GM23248 (cell line): ENCODE results near the gene CNTN4. TPM values are rescaled to one million over a fixed set of nuclear protein-coding genes. Genes with fewer than 3 reads are reported as not detected.
A peak's percentile ranks its signal among the peaks of the same experiment; 100 is the strongest.

Source experiments
- DNase-seq: peaks from one replicate; pipeline ENCODE4 v3.0.0-alpha.2; 2015
- H2AFZ ChIP-seq: fragments of 200-600 bp; sonication (generic); 2 replicates; pipeline ENCODE4 v1.6.1; 2016; ENCODE audit warnings: antibody characterized with exemption
- H3F3A ChIP-seq: fragments of 200-600 bp; sonication (generic); 2 replicates; pipeline ENCODE4 v1.6.1; 2016; ENCODE audit warnings: mild to moderate bottlenecking, antibody characterized with exemption, mixed run types; ENCODE audit not compliant: insufficient read depth
- H3K27ac ChIP-seq: fragments of 200-600 bp; sonication (generic); 2 replicates; pipeline ENCODE4 v1.5.1; 2016; ENCODE audit warnings: mild to moderate bottlenecking
- H3K27me3 ChIP-seq: fragments of 200-600 bp; sonication (generic); replicated peaks from 2 replicates; pipeline ENCODE4 v1.6.1; 2016; ENCODE audit warnings: mild to moderate bottlenecking; ENCODE audit not compliant: insufficient read depth
- H3K36me3 ChIP-seq: fragments of 200-600 bp; sonication (generic); 2 replicates; pipeline ENCODE4 v1.6.1; 2016; ENCODE audit warnings: low read depth, mild to moderate bottlenecking
- H3K4me1 ChIP-seq: fragments of 200-600 bp; sonication (generic); 2 replicates; pipeline ENCODE4 v1.6.1; 2016; ENCODE audit warnings: mild to moderate bottlenecking; ENCODE audit not compliant: insufficient read depth
- H3K4me2 ChIP-seq: fragments of 200-600 bp; sonication (generic); one replicate; pipeline ENCODE4 v1.6.1; 2016; ENCODE audit warnings: mild to moderate bottlenecking; ENCODE audit not compliant: unreplicated experiment
- H3K4me3 ChIP-seq: fragments of 200-600 bp; sonication (generic); 2 replicates; pipeline ENCODE4 v1.5.1; 2016; ENCODE audit warnings: mild to moderate bottlenecking
- H3K79me2 ChIP-seq: fragments of 200-600 bp; sonication (generic); 2 replicates; pipeline ENCODE4 v1.6.1; 2016; ENCODE audit warnings: mild to moderate bottlenecking; ENCODE audit not compliant: insufficient read depth
- H3K9ac ChIP-seq: fragments of 200-600 bp; sonication (generic); 2 replicates; pipeline ENCODE4 v1.6.1; 2016; ENCODE audit warnings: mild to moderate bottlenecking
- H3K9me2 ChIP-seq: fragments of 200-600 bp; sonication (generic); 2 replicates; pipeline ENCODE4 v1.6.1; 2016; ENCODE audit warnings: mixed run types, mild to moderate bottlenecking, moderate library complexity; ENCODE audit not compliant: insufficient read depth
- H3K9me3 ChIP-seq: fragments of 200-600 bp; sonication (generic); one replicate; pipeline ENCODE4 v1.6.1; 2017; ENCODE audit warnings: low read depth
- H4K20me1 ChIP-seq: fragments of 200-600 bp; sonication (generic); 2 replicates; pipeline ENCODE4 v1.6.0; 2016; ENCODE audit not compliant: insufficient read depth
- EZH2 ChIP-seq: fragments of 200-600 bp; sonication (generic); IDR thresholded peaks from 2 replicates; pipeline ENCODE4 v1.6.1; 2018; ENCODE audit warnings: antibody characterized with exemption, mild to moderate bottlenecking; ENCODE audit not compliant: insufficient read depth, poor library complexity, severe bottlenecking
- EZH2phosphoT487 ChIP-seq: fragments of 200-600 bp; sonication (generic); IDR thresholded peaks from 2 replicates; pipeline ENCODE4 v1.6.1; 2018; ENCODE audit warnings: antibody characterized with exemption, moderate library complexity, mild to moderate bottlenecking, low read depth; ENCODE audit not compliant: insufficient read depth
- WGBS, 2 experiments: methylation state at CpG; one replicate each; pipeline ENCODE4 v1.1.6; 2015 to 2017; ENCODE audit warnings: low lambda C conversion rate in 2 of 2, low coverage in 1 of 2; ENCODE audit errors: missing lambda C conversion rate in 2 of 2; 5-methylcytosine and 5-hydroxymethylcytosine counted together
- in situ Hi-C: fragments of 300-500 bp; cut with MboI; formaldehyde crosslinking; loops from 2 replicates; pipeline ENCODE4 v1.15.0; 2020
- polyA plus RNA-seq: library from polyadenylated mRNA; unstranded; fragments of >200 nt; fragmentation: Nextera tagmentation; extraction: Ambion mirVana; gene quantifications from 2 replicates; pipeline ENCODE4 v1.2.1, GENCODE V29; 2016
- total RNA-seq: library from RNA; depleted of rRNA; stranded (reverse); fragments of >200 nt; shearing (Covaris generic); gene quantifications from 2 replicates; pipeline ENCODE4 v1.2.3, GENCODE V29; 2014

CNTN4 gene
- total and polyA plus RNA-seq, 2 experiments from 2014 or later, result not detected

GRCh38 chr3:2154621-2155020 lies 56.0 kb downstream of the CNTN4 start:
- H3K79me2 ChIP-seq, result no peaks in the 10 kb centered on the region

GRCh38 chr3:2156244-2156847 lies 57.7 kb downstream of the CNTN4 start:
- H3K27me3 ChIP-seq, result no peaks in the 10 kb centered on the region
- H3K27ac ChIP-seq, result no peak overlapping the region
- no peak overlapping the region for H3K4me2 ChIP-seq
- no peaks in the 10 kb centered on the region for H3K79me2 ChIP-seq
- no peaks in the 10 kb centered on the region for H3K9me2 ChIP-seq
- DNase-seq, result peak; percentile 7
- no peaks in the 10 kb centered on the region for H3F3A ChIP-seq
- no peaks in the 10 kb centered on the region for H3K9me3 ChIP-seq
- no peak overlapping the region for H3K4me3 ChIP-seq
- TF ChIP-seq EZH2 (no peak), EZH2phosphoT487 (no peak)
- 50 to 56% methylated on average over 19 of the region's 19 CpGs for WGBS, 2 experiments
- no peaks in the 10 kb centered on the region for H3K36me3 ChIP-seq
- no peak overlapping the region for H2AFZ ChIP-seq
- H3K4me1 ChIP-seq, result no peaks in the 10 kb centered on the region
- in situ Hi-C loops, result no loop called here
- no peak overlapping the region for H3K9ac ChIP-seq
- no peaks in the 10 kb centered on the region for H4K20me1 ChIP-seq

More at GRCh38 chr3:2154621-2155020, 56.0 kb downstream of the CNTN4 start:
- Histone ChIP-seq H3K4me2 (no peak overlapping the region), H4K20me1 (no peaks in the 10 kb centered on the region), H3K27ac (no peak overlapping the region), H3K9me2 (no peaks in the 10 kb centered on the region), H3K27me3 (no peaks in the 10 kb centered on the region), H3K9ac (no peak overlapping the region), H3K36me3 (no peaks in the 10 kb centered on the region), H3K4me1 (no peaks in the 10 kb centered on the region), H2AFZ (no peak overlapping the region), H3F3A (no peaks in the 10 kb centered on the region), H3K4me3 (no peak overlapping the region), H3K9me3 (no peaks in the 10 kb centered on the region)
- in situ Hi-C loops, result no loop called here
- no peak for DNase-seq
- 2% methylated on average over 3 of the region's 3 CpGs for WGBS, 2 experiments
- no peak for TF ChIP-seq EZH2
- no peak for TF ChIP-seq EZH2phosphoT487

- in situ Hi-C loops, result no loop called here
- no peaks in the 10 kb centered on the region for H3K79me2 ChIP-seq
Observed at GRCh38 chr3:2158828-2159227, 60.2 kb downstream of the CNTN4 start.

GRCh38 chr3:2166552-2166951 lies 67.9 kb downstream of the CNTN4 start:
- no peaks in the 10 kb centered on the region for H3K79me2 ChIP-seq
- 12 to 14% methylated on average over 3 of the region's 3 CpGs for WGBS, 2 experiments
- no peak for DNase-seq
- no peaks in the 10 kb centered on the region for H4K20me1 ChIP-seq
- H3K4me2 ChIP-seq, result no peak overlapping the region
- no peak for TF ChIP-seq EZH2phosphoT487
- no peaks in the 10 kb centered on the region for H3K4me1 ChIP-seq
- H3K9me3 ChIP-seq, result no peaks in the 10 kb centered on the region
- H3K9ac ChIP-seq, result no peak overlapping the region
- no peaks in the 10 kb centered on the region for H3K9me2 ChIP-seq
- in situ Hi-C loops, result no loop called here
- H3F3A ChIP-seq, result no peaks in the 10 kb centered on the region
- no peak overlapping the region for H3K4me3 ChIP-seq
- no peaks in the 10 kb centered on the region for H3K27me3 ChIP-seq
- H3K36me3 ChIP-seq, result no peaks in the 10 kb centered on the region
- no peak overlapping the region for H3K27ac ChIP-seq
- no peak overlapping the region for H2AFZ ChIP-seq

More at GRCh38 chr3:2158828-2159227, 60.2 kb downstream of the CNTN4 start:
- Histone ChIP-seq H3K4me2 (no peak overlapping the region), H3K9me2 (no peaks in the 10 kb centered on the region), H3K27ac (no peak overlapping the region), H3K27me3 (no peaks in the 10 kb centered on the region), H3K9ac (no peak overlapping the region), H3F3A (no peaks in the 10 kb centered on the region), H3K9me3 (no peaks in the 10 kb centered on the region), H2AFZ (no peak overlapping the region), H3K4me1 (no peaks in the 10 kb centered on the region), H3K36me3 (no peaks in the 10 kb centered on the region), H3K4me3 (no peak overlapping the region), H4K20me1 (no peaks in the 10 kb centered on the region)
- WGBS, 2 experiments, result 26 to 43% methylated on average over 3 of the region's 3 CpGs
- no peak for DNase-seq
- TF ChIP-seq EZH2phosphoT487 (no peak), EZH2 (no peak)
